Stimulated activated CD4-positive, alpha-beta T cell treated with anti-CD3 and anti-CD28 coated beads, Interleukin-4, amount 100 ng/mL, for 1 hour (primary cell): ENCODE results near the gene DHX34.

Source experiments
- DNase-seq: peaks from one replicate; pipeline ENCODE4 v3.0.0-alpha.2; 2020

Gene DHX34

DNA sequence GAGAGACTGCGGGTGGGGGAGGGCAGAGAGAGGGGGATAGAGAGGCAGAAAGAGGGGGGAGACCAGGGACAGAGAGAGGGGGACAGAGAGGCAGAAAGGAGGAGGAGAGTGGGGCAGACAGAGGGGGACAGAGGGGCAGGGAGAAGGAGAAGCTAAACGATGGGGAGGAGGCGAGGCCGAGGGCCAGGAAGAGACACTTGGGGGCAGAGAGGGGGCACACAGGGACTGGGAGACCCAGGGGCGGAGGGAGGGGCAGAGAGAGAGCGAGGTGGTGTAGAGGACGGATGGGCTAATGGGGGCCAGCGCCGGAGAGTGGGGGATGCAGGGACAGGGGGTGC is 69.5 kb downstream of the DHX34 start:
- no peak for DNase-seq

DNA sequence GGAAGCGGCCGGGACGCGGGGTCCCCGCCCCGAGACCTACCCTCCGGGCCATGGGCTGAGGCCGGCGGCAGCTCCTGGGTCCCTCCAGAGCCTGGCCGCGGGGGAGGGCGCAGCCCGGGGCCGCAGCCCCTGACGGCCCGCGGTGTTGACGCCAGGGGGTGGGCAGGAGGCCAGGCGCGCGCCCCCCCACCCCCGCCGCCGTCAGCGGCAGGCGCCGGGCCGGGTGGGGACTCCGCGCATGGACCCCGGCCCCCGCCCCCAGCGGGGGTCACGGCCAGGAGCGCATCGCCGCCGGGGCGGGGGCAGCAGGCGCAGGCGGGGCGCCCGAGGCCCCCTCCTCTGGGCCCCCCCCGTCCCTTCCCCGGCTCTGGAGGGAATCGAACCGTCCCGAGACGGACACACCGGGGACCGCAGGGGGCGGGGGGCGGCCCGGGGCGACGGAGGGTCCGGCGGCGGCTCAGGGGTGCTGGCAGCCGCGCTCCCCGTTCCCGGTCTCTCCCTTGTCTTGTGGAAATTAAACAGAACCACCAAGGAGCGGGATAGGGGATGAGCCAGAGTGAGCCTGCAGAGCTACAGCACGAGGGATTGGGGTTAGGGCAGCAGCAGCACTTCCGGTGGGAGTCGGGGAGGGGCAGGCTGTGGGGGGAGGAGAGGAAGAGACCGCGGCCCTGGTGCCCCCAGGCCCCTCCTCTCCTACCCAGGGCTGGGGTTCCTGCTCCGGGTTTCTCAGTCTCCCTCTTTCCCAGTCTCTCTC is 70.1 kb downstream of the DHX34 start, which contains the start of gene MEIS3:
Gene MEIS3, minus strand, starts transcription at position 498 of the 754 bp plus-strand sequence. Its CDS starts 446 bp downstream, at position 52.
- no peak for DNase-seq

DNA sequence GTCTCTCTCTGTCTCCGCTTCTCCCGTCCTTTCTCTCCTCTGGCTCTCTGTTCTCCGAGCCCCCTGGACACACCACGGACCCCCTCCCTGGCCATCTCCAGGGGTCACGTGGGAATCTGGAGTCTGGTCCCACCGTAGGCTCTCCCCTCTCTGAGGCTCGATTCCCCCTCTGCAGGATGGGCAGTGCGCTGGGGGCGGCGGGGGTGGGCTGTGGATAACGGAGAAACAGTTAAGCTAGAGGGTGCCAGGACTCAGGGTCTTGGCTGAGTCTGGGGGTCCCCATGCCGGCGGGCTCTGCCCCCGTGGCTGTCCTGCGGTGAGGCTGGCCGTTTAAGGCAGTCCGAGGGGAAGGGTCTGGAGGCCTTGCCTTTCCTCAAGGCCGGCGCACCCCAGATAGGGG is 70.7 kb downstream of the DHX34 start:
- DNase-seq, result no peak

DNA sequence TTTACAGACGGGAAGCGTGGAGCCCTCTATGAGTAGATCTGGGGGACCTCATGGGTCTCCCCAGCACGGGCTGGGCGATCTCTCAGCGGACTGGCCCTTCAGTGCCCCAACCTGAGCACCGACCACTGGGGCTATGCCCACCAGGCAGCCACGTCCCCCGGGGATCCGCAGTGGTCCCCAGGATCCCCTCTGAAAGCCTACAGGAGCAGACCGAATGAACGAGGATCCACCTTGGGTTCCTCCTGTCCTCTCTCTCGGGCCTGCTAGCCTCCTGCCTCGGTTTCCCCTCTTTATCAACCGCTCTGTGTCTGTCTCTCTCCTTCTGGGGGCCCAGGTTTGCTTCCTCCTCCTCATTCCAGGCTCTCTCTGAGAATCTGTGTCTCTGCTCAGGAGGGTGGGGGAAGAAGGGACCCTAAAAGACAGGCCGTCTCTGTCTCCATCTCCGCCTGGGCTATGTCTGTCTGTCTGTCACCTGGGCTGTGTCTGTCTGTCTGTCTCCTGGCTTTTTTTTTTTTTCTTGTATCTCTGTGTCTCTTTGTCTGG is 72.2 kb downstream of the DHX34 start:
- DNase-seq, result no peak

DNA sequence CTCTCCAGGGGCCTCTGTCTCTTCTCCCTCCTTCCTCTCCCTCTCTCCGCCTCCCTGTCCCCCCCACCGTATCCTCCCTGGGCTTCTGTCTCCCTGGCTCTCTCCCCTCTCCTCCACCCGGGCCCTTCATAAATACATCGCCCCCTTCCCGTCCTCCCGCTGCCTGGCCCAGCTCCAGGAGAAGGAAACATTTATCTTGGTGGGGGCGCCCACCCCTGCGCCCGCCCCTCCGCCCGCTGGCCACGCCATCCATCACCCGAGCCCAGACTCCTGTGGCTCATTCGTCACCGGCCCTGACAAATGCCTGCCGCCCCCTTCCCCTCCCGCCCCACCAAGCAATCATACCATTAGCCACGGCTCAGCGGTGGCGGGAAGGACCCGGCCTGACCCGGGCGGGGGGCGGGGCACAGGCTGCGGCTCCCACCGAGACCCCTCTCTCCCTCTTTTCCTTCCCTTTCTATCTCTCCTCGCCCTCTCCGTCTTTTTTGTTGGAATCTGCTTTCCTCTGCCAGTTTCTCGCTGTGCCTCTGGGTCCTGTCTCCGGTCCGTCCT is 72.8 kb downstream of the DHX34 start:
- no peak for DNase-seq

DNA sequence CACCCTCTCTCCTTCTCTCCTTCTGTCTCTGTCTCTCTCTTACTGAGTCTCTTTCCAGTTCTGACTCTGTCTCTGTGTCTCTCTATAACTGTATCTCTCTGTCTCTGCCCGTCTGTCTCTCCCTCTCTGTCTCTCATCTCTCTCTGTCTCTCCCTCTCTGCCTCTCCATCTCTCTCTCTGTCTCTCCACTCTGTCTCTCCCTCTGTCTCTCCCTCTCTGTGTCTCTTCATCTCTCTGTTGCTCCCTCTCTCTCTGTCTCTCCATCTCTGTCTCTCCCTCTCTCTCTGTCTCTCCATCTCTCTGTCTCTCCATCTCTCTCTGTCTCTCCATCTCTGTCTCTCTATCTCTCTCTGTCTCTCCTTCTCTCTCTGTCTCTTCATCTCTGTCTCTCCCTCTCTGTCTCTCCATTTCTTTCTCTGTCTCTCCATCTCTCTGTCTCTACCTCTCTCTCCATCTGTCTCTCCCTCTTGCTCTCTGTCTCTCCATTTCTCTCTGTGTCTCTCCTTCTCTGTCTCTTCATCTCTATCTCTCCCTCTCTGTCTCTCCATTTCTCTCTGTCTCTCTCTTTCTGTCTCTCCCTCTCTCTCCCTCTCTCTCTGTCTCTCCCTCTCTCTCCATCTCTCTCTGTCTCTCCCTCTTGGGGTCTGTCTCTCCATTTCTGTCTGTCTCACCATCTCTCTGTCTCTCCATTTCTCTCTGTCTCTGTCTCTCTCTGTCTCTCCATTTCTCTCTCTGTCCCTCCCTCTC is 73.5 kb downstream of the DHX34 start:
- no peak for DNase-seq

DNA sequence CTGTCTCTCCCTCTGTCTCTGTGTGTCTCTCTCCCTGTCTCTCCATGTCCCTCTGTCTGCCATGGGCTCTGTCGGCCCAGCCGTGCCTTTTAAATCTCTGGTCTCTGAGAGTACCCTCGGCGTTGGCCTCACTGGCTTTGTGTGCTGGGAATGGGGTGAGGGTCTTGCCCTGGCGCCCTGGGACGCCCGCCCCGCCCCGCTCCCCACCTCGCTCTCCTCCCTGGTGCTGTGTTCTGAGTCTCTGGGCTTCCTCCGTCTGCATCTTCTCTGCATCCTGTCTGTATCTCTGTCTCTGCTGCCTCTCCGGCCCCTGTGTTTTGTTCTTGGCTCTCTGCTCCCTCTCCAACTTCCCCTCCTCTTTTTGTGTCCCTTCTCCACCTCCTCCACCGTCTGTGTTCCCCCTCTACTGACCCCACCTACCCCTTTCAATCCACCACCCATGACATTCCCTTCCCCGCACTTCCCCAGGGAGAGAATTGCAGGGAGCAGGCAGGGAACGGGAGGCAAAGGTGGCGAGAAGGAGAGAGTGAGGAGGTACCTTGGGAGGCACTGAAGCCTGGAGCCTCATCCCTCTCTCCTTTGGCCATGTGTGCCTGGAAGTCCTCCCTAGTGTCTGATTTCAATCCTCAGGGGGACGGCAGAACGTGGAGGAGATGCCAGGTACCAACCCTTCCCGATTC is 74.2 kb downstream of the DHX34 start:
- DNase-seq, result no peak

DNA sequence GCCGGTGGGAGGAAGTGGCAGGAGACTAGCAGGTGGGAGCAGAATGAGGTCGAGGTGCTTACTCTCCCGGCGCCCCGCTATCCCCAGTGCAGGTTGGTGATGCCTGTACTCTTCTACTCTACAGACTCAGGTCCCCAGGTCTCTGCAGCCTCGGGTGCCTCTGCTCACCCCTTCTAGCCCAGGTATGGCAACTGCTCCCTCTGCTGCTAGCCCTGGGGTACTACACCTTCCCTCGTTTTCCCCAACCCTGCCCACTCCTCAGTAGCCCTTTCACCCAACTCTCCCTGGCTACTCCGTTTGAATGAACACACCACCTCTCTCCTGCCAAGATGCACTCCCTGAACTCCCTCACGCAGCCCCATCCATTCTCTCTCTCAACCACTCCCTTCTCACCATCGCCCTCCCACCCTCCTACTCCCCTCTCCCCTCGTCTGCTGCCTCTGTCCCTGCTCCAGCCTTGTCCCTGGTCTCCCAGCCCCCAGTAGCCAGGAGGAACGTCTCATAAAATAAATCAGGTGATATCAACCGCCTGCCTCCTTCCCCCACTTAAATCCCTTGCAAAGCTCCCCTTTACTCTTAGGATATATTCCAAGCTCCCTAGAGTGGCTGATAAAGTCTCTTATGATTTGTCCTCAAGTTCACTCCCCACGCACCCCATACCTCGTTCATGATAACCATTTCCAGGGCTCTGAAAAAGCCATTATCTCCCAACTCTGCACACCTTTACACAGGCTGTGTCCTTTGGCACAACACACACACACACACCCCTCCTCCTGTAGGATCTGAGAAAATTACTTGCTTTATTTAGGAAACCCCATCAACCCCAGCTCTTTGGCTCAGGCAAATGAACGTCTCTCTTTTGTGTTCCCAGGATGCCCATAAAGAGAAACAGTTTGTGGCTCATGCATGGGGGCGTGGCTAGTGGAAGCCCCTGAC is 78.4 kb downstream of the DHX34 start:
- peak; percentile 71 for DNase-seq

DNA sequence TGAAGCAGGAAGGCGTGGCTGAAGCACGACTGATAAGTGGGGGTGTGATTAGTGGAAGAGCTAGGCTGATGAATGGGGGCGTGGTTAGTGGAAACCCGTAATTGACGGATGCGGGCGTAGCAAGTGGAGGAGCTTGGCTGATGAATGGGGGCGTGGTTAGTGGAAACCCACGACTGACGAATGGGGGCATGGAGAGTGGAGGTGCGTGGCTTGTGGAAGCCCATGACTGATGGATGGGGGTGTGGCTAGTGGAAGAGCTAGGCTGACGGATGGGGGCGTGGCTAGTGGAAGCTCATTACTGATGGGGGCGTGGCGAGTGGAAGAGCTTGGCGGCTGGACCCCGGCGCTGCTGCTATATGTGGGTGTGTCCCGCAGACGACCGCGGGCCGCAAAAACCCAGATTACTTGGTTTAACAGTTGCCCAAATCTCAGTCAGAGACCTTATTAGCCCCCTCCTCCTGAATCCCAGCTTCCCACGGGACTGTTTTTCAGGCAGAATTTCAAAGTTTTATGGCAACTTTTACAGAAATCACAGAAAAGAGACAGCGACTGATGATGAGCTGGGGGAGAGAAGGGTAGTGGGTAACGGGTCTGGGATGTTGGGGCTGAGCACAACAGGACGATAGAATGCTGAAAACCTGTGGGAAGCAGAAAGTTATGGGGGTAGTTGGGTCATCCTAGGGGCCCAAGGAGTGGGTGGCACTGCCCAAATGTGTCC is 79.2 kb downstream of the DHX34 start:
- DNase-seq, result peak; percentile 79

DNA sequence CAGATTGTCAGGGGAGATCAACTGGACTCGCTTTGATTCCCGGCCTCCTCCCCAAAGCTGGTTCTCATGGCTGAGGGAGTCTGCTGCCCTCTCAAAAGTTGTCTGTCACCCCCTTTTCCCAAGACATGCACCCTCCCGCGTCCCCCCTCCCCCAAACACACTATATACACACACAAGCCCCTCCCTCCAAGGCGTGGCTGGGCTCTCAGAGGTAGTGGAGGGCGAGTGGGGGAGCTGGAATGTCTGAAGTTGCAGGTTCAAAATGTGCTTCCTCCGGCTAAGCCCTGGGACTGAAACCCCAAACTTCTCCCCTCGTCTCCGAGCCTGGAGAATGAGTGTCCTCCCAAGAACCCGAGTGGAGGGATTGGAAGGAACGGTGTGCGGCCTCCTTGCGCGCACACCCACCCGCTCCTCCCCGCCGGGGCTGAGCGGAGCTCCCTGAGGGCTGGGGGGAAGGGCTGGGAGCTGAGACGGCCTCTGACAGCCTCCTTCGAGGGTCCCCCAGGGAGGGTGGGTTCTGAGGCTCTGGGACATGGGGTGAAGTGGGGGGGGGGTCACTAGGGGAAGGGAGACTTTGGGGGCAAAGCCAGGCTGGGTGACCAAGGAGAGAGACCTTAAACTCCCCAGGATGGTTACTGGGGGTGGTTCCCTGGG is 80.2 kb downstream of the DHX34 start:
- DNase-seq, result no peak

DNA sequence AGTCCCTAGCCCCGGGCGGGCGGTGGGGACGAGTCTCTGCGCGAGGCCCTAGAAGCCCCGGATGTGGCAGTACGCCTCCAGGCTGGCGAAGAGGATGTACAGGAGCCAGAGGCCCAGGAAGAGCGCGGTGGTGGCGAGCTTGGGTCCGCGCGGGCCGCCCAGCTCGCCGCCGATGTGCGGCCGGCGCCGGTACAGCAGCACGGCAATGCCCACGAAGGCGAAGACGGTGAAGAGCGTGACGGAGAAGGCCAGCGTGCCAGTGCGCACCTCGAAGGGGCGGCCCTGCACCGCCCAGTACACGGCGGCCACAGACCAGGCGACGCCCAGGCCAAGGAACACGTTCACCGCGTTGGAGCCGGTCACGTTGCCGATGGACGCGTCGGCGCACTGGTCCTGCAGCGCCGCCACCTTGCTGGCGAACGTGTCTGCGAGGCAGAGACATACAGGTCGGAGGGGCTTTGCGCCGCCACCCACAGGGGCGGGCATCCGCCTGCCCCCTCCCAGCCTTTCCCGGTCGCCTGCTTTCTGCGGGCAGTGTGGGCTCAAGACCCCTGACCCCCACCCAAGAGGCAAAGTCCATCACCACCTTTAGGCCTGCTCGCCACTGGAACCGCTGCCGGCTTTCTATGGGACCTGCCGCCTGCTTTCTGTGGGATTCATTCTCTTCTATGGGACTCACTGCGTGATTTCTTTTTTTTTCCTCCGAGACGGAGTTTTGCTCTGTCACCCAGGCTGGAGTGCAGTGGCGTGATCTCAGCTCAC is 81.1 kb downstream of the DHX34 start:
- no peak for DNase-seq

DNA sequence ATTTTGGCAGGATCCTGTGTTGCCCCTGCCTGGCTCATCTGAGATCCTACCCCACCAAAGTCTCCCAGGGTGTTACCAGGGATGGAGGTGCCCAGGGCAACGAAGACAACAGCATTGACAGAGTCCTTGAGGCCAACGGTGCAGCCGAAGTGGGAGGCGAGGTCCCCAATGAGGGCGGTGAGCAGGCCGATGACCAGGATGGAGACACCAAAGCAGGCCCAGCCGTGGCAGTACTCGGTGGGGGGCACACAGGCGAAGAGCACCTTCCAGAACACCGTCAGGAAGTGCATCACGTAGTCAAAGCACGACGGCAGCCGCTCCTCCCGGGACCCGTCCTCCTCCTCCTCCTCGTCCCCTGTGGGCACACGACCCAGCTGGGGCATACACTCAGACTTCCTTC is 83.0 kb downstream of the DHX34 start:
- DNase-seq, result no peak
